Kidney (tissue), 14 donors: ENCODE measurements around the gene MARK2. TPM values are rescaled to one million over a fixed set of nuclear protein-coding genes. Genes with fewer than 3 reads are reported as not detected.

Experiments used
- DNase-seq, 5 donors: peaks; one replicate each; pipeline ENCODE4 v3.0.0-alpha.2; 2013 to 2020
- FAIRE-seq: peaks from 2 replicates; lab custom pipeline; 2012; peaks lifted over from hg19 to GRCh38; lab: Jason Lieb, UNC
- H3K27ac ChIP-seq, 2 donors: one replicate each; pipeline ENCODE4 v1.7.0; 2013; ENCODE audit warnings: low read depth in 2 of 2, low read length in 2 of 2, inconsistent platforms in 1 of 2
- H3K27me3 ChIP-seq: one replicate; pipeline ENCODE4 v1.7.1; 2013; ENCODE audit warnings: low read length, inconsistent platforms; ENCODE audit not compliant: control insufficient read depth, insufficient read depth
- H3K36me3 ChIP-seq, 3 donors: one replicate each; pipeline versions ENCODE4 v1.7.0 to v1.7.1; 2013; ENCODE audit warnings: low read length in 3 of 3, control low read depth in 1 of 3, inconsistent platforms in 1 of 3; ENCODE audit not compliant: insufficient read depth in 3 of 3, control insufficient read depth in 2 of 3
- H3K4me1 ChIP-seq, 3 donors: one replicate each; pipeline versions ENCODE4 v1.7.0 to v1.7.1; 2013; ENCODE audit warnings: low read length in 3 of 3, inconsistent platforms in 1 of 3, low read depth in 1 of 3; ENCODE audit not compliant: control insufficient read depth in 2 of 3, insufficient read depth in 2 of 3
- H3K4me3 ChIP-seq, 3 donors: one replicate each; pipeline versions ENCODE4 v1.7.0 to v1.8.1; 2013; ENCODE audit warnings: low read length in 3 of 3, control low read depth in 1 of 3, inconsistent platforms in 1 of 3
- H3K9ac ChIP-seq, 3 donors: one replicate each; pipeline versions ENCODE4 v1.7.0 to v1.7.1; 2013; ENCODE audit warnings: low read length in 3 of 3, control low read depth in 1 of 3, inconsistent platforms in 1 of 3
- H3K9me3 ChIP-seq, 3 donors: one replicate each; pipeline versions ENCODE4 v1.7.0 to v1.7.1; 2013; ENCODE audit warnings: low read length in 3 of 3, control low read depth in 1 of 3, inconsistent platforms in 1 of 3; ENCODE audit not compliant: control insufficient read depth in 2 of 3, insufficient read depth in 1 of 3
- intact Hi-C: fragments of 100-400 bp; cut with DNase I; formaldehyde crosslinking; loops from one replicate; pipeline ENCODE4 v1.11.1; 2022
- polyA plus RNA-seq: library from polyadenylated mRNA; stranded (reverse); fragments of 350-450 nt; fragmentation: Illumina TruSeq; extraction: RNeasy Lipid Tissue Mini Kit (QIAGEN cat#74804); gene quantifications from one replicate; pipeline ENCODE4 v1.2.3, GENCODE V29; 2014; ENCODE audit warnings: low read depth, low replicate concordance; ENCODE audit not compliant: insufficient read depth
- total RNA-seq: library from RNA; stranded (reverse); fragmentation: NEBNext Ultra II Directional; extraction: Animal tissue kit (Norgen Biotek cat#: 25700); gene quantifications from one replicate; pipeline ENCODE4 v1.2.1, GENCODE V29; 2021
- TF ChIP-seq, protein P1 (sequence below): IDR thresholded peaks from 3 replicates; pipeline ENCODE4 v1.5.1; 2012; ENCODE audit warnings: mild to moderate bottlenecking, moderate library complexity, borderline replicate concordance; ENCODE audit not compliant: insufficient read depth; ENCODE audit errors: extremely low read depth
- donor health status: control.
- donor health status: control.
- donor health status: control.
- donor health status: control.
- donor health status: control.
- donor health status: DM: yes; HTN: yes; CAD: no.
- donor health status: Normal renal cell carcinoma (clear cell type).

MARK2 gene
- total and polyA plus RNA-seq, 2 donors from 2014 or later = 11.7 to 42.6 TPM

DNA sequence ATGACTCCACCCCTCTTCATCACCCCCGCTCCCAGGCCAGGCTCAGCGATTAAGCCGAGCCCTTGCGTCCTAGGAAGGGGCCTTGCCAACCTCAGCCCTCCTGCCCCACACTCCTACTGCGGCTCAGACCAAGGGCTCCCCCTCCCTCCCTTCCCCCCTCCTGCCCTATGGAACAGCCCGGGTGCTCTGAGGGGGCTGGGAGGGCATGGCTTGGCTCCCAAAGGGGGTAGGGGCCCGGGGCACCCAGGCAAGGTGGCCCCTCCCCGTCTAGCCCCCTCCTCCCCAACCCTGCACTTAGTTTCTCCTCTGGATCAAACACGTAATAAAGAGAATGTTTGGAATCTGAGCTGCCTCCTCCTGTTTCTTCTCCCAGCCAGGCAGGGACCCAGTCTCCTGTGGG lies 71.8 kb downstream of the MARK2 start:
- Histone ChIP-seq H3K36me3 (peaks cover 0 to 8% (median 7%) of the 10 kb centered on the region in 3 donors), H3K9me3 (no peaks in the 10 kb centered on the region), H3K27ac (no peak overlapping the region), H3K4me1 (peaks cover 0 to 3% (median 0%) of the 10 kb centered on the region in 3 donors), H3K9ac (no peak overlapping the region), H3K4me3 (no peak overlapping the region), H3K27me3 (no peaks in the 10 kb centered on the region)
- DNase-seq = peak in 3 of 5 donors; percentile 32 to 71 (median 68)
- no peak for FAIRE-seq
- TF ChIP-seq, protein P1, sequence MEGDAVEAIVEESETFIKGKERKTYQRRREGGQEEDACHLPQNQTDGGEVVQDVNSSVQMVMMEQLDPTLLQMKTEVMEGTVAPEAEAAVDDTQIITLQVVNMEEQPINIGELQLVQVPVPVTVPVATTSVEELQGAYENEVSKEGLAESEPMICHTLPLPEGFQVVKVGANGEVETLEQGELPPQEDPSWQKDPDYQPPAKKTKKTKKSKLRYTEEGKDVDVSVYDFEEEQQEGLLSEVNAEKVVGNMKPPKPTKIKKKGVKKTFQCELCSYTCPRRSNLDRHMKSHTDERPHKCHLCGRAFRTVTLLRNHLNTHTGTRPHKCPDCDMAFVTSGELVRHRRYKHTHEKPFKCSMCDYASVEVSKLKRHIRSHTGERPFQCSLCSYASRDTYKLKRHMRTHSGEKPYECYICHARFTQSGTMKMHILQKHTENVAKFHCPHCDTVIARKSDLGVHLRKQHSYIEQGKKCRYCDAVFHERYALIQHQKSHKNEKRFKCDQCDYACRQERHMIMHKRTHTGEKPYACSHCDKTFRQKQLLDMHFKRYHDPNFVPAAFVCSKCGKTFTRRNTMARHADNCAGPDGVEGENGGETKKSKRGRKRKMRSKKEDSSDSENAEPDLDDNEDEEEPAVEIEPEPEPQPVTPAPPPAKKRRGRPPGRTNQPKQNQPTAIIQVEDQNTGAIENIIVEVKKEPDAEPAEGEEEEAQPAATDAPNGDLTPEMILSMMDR = no peak
- intact Hi-C loops = no loop called here

- peak in 2 of 5 donors; percentile 65 to 68 for DNase-seq
- H3K4me3 ChIP-seq = no peak overlapping the region
- no peak overlapping the region for H3K9ac ChIP-seq
- H3K27me3 ChIP-seq = no peaks in the 10 kb centered on the region
- peaks cover 0 to 9% (median 0%) of the 10 kb centered on the region in 3 donors for H3K4me1 ChIP-seq
- intact Hi-C loops = no loop called here
- peaks cover 0 to 8% (median 7%) of the 10 kb centered on the region in 3 donors for H3K36me3 ChIP-seq
- no peaks in the 10 kb centered on the region for H3K9me3 ChIP-seq
- TF ChIP-seq, protein P1 = no peak
- H3K27ac ChIP-seq = no peak overlapping the region
- FAIRE-seq = no peak
These were observed 72.5 kb downstream of the MARK2 start for GRCh38 chr11:63911440-63911839.

- peaks cover 0 to 7% (median 6%) of the 10 kb centered on the region in 3 donors for H3K36me3 ChIP-seq
- H3K27ac ChIP-seq = no peak overlapping the region
- TF ChIP-seq, protein P1 = no peak
- H3K4me3 ChIP-seq = no peak overlapping the region
- no peaks in the 10 kb centered on the region for H3K27me3 ChIP-seq
- peak in 1 of 5 donors; percentile 68 for DNase-seq
- no peak overlapping the region for H3K9ac ChIP-seq
- no peaks in the 10 kb centered on the region for H3K9me3 ChIP-seq
- intact Hi-C loops = no loop called here
- no peak for FAIRE-seq
- peaks cover 0 to 12% (median 0%) of the 10 kb centered on the region in 3 donors for H3K4me1 ChIP-seq
These were observed 73.0 kb downstream of the MARK2 start for GRCh38 chr11:63911876-63912275.

DNA sequence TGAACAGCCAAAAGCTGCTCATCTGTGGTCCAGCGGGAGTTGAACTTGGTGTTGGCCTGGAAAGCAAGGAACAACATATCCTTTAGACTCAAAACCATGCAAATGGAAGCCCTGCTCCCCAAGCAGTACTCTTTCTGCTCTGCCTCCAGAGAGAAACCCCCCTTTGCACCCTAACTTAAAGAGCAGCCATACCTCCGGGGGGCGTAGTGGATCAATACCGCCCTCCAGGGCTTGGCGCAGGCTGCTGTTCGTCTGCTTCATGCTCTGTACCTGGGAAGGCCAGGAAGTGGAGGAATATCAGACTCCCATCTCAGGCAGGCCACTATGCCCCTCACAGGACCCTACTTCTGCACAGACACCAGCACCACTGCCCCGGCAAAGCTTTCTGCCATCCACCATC lies 73.8 kb downstream of the MARK2 start:
- intact Hi-C loops = no loop called here
- peaks cover 0 to 14% (median 0%) of the 10 kb centered on the region in 3 donors for H3K4me1 ChIP-seq
- H3K36me3 ChIP-seq = peaks cover 0 to 3% (median 2%) of the 10 kb centered on the region in 3 donors
- no peaks in the 10 kb centered on the region for H3K9me3 ChIP-seq
- H3K4me3 ChIP-seq = no peak overlapping the region
- TF ChIP-seq, protein P1 = no peak
- H3K9ac ChIP-seq = no peak overlapping the region
- FAIRE-seq (no peak), DNase-seq (no peak)
- no peak overlapping the region for H3K27ac ChIP-seq
- no peaks in the 10 kb centered on the region for H3K27me3 ChIP-seq
